Fibroblast of skin of right biceps (primary cell): ENCODE measurements around the gene HLA-E.
"Not testable (repeated sequence)": the region's sequence is repeated elsewhere in the genome, so short reads cannot be mapped to it uniquely, and the experiment has no call there.

ENCODE experiments used
- DNase-seq: peaks from one replicate; pipeline ENCODE4 v3.0.0-alpha.2; 2013

The HLA-E gene

DNA sequence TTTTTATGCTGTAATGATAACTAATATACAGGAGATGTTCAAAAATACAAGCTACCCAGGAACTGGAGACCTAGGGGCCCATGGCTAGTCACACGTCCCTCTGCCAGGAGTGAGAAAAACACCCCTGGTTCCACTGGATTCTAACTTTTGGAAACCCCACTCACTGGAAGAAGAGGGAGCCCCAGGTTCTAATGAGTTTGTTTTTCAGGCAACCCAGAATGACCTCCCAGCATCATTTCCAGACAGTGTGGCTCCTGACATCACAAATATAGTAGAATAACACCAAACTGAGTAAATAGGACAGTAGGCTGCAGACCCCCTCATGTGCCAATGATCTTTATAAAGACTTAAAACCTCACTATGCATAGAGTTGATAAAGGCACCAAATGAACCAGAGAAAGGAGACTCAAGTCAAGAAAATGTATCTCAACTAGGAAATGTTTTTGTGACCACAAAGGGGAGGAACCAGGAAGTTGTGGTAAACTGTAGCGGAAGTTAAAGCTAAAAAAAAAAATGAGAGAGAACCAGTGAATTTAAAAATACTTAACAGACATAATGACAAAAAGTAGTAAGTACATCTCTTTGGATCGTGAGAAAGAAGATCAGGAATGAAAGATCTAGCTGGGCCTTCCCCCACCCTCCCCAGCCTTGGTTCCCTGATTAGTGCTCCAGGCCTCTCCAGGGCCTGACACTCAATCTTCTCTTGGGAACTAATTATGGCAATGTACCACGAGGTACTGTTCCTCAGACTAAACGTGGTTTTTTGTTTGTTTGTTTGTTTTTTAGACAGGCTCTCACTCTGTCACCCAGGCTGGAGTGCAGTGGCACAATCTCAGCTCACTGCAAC, 19.8 kb downstream of the HLA-E start:
- DNase-seq: peak; percentile 61

- no peak for DNase-seq
Observed at GRCh38 chr6:30510419-30511168, 21.3 kb downstream of the HLA-E start.

- DNase-seq: no peak
Observed at GRCh38 chr6:30511169-30511546, 21.8 kb downstream of the HLA-E start.

DNA sequence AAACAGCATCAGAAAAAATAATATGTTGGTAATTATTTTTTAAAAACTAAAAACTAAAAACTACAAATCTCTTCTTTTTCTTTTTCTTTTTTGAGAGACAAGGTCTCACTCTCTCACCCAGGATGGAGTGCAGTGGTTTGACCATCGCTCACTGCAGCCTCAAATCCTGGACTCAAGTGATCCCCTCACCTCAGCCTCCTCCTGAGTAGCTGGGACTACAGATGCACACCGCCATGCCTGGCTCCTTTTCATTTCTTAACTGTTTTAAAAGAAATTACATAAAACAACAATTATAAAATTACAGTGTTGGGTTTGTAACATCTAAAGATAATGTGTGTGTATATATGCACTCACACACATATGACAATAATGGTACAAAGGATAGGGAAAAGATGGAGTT, 24.1 kb downstream of the HLA-E start:
- DNase-seq: no peak

DNA sequence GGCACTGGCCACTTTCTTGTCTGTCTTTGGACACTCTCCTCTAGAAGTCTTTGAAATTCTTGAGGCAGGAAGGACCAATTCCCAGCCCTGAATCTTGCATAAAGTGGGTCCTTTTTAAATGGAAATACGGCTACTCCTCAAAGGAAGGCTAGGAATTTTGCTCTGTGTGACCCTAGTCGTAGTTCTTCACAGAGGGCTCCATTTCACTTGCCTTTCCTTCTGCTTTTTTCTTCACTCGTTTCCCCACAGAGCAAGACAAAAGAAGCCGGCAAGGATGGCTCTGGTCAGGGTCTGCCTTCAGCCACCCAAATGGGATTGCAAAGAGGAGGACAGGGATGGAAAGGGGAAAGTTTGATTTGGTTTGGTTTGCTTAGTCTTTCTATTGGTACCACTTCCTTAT, 25.8 kb downstream of the HLA-E start:
- no peak for DNase-seq

DNA sequence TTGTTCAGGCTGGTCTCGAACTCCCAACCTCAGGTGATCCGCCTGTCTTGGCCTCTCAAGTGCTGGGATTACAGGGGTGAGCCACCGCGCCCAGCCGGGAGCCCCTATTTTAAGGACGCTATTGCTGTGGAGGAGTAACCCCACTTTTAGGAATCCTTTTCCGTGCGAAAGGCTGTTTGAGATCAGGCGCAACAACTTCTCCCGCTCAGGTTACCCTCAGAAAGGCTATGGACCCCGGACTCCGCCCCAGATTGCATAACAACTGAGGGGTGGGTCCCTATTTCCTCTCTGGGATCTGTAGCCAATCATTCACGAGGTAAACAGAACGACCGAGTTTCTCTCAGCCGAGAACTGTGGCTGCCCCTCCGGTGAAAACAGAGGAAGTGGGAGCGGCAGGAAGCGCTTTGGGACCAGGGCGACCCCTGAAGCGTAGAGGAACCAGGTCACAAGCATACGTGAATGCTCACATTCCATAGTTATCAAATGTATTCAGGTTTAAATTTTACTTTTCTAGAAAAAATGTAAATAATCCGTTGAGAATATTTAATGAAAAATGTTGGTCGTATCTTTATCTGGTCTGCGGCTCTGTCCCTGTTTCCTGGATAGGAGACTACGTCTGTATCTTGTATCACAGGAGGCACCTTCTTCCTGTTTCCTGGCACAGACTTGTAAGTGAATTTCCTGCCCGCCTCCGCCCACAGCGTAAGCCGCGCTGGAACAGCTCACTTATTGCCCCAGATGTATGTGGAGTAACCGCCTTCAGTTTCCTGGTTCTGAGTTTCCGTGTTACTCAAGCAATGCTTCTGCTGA, 26.8 kb downstream of the HLA-E start:
- peak; percentile 89 for DNase-seq

- DNase-seq: not testable (repeated sequence)
Observed at GRCh38 chr6:30516754-30517076, 27.4 kb downstream of the HLA-E start.

GRCh38 chr6:30517767-30518504, 28.6 kb downstream of the HLA-E start:
- not testable (repeated sequence) for DNase-seq

- DNase-seq: not testable (repeated sequence)
Observed at GRCh38 chr6:30518505-30519145, 29.3 kb downstream of the HLA-E start.

DNA sequence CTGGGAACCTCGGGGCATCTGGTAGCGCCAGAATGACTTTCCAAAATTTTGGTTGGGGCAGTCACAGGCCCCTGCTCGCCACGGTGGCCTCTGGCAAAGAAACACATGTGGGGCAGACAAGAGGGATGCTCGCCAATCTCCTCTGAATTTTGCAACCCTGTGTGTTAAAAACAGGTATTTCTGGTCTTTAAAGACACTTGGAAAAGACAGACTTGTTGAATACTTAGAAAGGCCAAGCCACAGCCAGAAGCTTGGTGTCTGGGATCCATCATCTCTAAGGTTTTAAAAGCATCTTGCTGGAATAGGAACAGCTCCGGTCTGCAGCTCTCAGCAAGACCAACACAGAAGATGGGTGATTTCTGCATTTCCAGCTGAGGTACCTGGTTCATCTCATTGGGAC, 31.2 kb downstream of the HLA-E start:
- no peak for DNase-seq

- DNase-seq: peak; percentile 39
Observed at GRCh38 chr6:30521082-30521481, 31.8 kb downstream of the HLA-E start.

GRCh38 chr6:30521952-30522351, 32.6 kb downstream of the HLA-E start:
- not testable (repeated sequence) for DNase-seq

- DNase-seq: not testable (repeated sequence)
Observed at GRCh38 chr6:30526444-30526843, 37.1 kb downstream of the HLA-E start.

DNA sequence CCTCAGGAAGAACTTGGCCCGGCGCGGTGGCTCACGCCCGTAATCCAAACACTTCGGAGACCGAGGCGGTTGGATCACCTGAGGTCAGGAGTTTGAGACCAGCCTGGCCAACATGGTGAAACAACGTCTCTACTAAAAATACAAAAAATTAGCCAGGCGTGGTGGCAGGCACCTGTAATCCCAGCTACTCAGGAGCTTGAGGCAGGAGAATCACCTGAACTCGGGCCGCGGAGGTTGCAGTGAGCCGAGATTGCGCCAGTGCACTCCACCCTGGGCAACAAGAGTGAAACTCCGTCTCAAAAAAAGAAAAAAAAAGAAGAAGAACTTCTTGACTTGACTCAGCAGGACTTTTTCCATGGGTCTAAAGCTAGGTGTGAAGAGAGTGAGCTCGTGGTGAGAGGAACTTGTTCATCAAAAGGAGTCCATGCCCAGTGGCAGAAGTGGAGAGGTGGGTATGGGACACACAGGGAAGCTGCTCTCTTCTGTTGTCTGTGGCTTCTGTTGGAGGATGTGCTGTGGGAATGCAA, 40.1 kb downstream of the HLA-E start:
- not testable (repeated sequence) for DNase-seq

GRCh38 chr6:30530014-30530413, 40.7 kb downstream of the HLA-E start:
- DNase-seq: no peak

- no peak for DNase-seq
Observed at GRCh38 chr6:30533460-30534294, 44.4 kb downstream of the HLA-E start.

GRCh38 chr6:30537931-30538330, 48.6 kb downstream of the HLA-E start:
- no peak for DNase-seq

DNA sequence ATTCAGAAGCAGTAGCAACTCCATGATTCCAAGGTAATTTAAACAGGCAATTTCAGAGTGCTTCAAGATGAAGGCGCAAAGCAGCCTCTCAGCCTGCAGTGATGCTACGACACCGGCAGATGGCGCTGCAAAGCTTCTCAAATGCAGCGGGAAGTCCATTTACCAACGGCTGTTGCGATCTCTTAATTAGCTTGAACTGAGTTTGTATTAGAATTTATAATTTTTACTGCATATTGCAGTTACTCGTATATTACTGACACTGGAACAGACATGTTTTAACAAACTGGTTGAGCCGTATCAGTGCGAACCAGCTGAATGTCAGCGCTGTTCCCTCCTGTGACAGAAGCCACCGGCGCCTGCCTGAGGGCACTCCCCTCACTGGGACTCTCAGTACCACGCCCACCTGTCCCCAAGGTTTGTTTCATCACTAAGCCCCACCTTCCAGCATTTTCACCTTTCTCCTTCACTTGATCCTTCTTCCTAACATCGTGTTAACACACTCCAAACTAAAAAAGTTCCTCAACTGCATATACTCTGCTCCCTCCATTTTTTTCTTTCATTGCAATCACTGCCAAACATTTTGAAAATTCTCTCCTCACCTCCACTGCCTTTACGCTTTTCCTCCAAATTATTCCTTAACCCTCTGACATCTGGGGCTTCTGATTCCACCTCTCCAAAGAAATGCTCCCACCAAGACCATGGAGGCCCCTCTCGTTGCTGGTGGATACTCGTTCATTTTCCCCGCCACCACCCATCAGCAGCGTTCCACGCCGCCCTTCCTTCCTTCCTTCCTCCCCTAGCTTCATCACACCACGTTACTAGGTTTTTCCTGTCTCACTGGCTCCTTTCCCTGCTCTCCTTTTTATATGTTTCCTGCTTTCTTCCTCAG, 52.5 kb downstream of the HLA-E start:
- DNase-seq: peak; percentile 75

- DNase-seq: no peak
Observed at GRCh38 chr6:30542404-30542725, 53.1 kb downstream of the HLA-E start.

DNA sequence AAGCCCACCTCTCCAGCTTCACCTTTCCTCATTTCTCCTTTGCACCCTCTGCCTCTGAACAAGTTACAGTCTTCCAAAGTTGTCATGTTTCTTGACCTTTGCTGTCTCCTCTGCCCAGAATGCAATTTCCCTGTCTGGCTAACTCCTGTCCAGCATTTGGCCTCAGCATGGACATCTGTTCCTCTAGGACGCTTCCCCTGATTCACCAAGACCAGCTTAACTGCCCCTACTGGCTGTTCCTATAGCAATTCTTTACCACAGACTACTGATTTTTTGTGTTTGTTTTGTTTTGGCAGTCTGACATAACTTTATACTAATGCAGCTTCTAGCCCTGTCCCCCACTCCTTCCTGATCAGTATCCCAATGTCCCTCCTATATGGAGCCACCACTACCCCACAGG, 53.6 kb downstream of the HLA-E start:
- DNase-seq: no peak
